ENCODE measurements around the gene SPEF1. TPM values are rescaled to one million over a fixed set of nuclear protein-coding genes. Genes with fewer than 3 reads are reported as not detected.

SPEF1 gene
- total and polyA plus RNA-seq, 2 of the 13 experiments (the other 11 are each of a cell fraction or from before 2014, with no cell fraction given): 0.11 to 0.27 TPM

GRCh38 chr20:3819411-3820047, 38.3 kb upstream of the SPEF1 start (continued):
- no peak for TF ChIP-seq SMC3 (IDR thresholded peaks at IDR 0.05; ENCODE audit: low read length)
- no peak for TF ChIP-seq HDAC1 (CRISPR knock-in tag; IDR thresholded peaks at IDR 0.05)
- TF ChIP-seq ZNF782 (CRISPR knock-in tag; IDR thresholded peaks at IDR 0.05; ENCODE audit: borderline replicate concordance): 0 out of 2 replicates have a peak, but pooled peaks have one; percentile 11
- TF ChIP-seq FOXM1 (CRISPR knock-in tag; IDR thresholded peaks at IDR 0.05): no peak
- no peak for TF ChIP-seq XBP1 (CRISPR knock-in tag; IDR thresholded peaks at IDR 0.05)
- TF ChIP-seq ZNF619 (CRISPR knock-in tag; IDR thresholded peaks at IDR 0.05): no peak
- no peak for TF ChIP-seq TARDBP (CRISPR knock-in tag; IDR thresholded peaks at IDR 0.05)
- TF ChIP-seq NRL (CRISPR knock-in tag; IDR thresholded peaks at IDR 0.05; ENCODE audit: borderline replicate concordance): no peak
- TF ChIP-seq ZNF383 (CRISPR knock-in tag; IDR thresholded peaks at IDR 0.05; ENCODE audit: borderline replicate concordance): no peak
- no peak for TF ChIP-seq ZNF776 (CRISPR knock-in tag; IDR thresholded peaks at IDR 0.05)
- TF ChIP-seq MEF2D (CRISPR knock-in tag; IDR thresholded peaks at IDR 0.05): 0 out of 2 replicates have a peak, but pooled peaks have one; percentile 13
- TF ChIP-seq RARG (CRISPR knock-in tag; IDR thresholded peaks at IDR 0.05; ENCODE audit: low read depth): no peak
- 0 out of 2 replicates have a peak, but pooled peaks have one; percentile 76 for TF ChIP-seq CHCHD3 (CRISPR knock-in tag; IDR thresholded peaks at IDR 0.05)
- no peak for TF ChIP-seq HOXA9 (CRISPR knock-in tag; IDR thresholded peaks at IDR 0.05; ENCODE audit: borderline replicate concordance)
- no peak for TF ChIP-seq HBP1 (CRISPR knock-in tag; IDR thresholded peaks at IDR 0.05; ENCODE audit: low read depth)
- TF ChIP-seq KAT2B (IDR thresholded peaks at IDR 0.05; ENCODE audit: borderline replicate concordance, low read depth, low read length): no peak
- TF ChIP-seq CCAR2 (optimal IDR thresholded peaks at IDR 0.05; ENCODE audit: low read depth, low read length): no peak
- TF ChIP-seq SMARCE1 (IDR thresholded peaks at IDR 0.05; ENCODE audit: borderline replicate concordance): no peak
- peak; percentile 95 for TF ChIP-seq ZKSCAN1 (IDR thresholded peaks at IDR 0.05; ENCODE audit: low read length)
- no peak for TF ChIP-seq MTERF4 (CRISPR knock-in tag; IDR thresholded peaks at IDR 0.05)
